Upper lobe of right lung (tissue), 1 donor: ENCODE results near the gene DACH2. TPM values are rescaled to one million over a fixed set of nuclear protein-coding genes. Genes with fewer than 3 reads are reported as not detected.

Source experiments
- ATAC-seq: fragments of 200-7000 bp; cut with Tn5 transposase; one replicate; pipeline ENCODE4 v1.9.1; 2020; ENCODE audit warnings: mild to moderate bottlenecking, moderate library complexity
- DNase-seq: peaks from one replicate; pipeline ENCODE4 v3.0.0-alpha.2; 2020
- H3K27ac ChIP-seq: fragments of 200-600 bp; one replicate; pipeline ENCODE4 v1.8.0; 2022
- H3K27me3 ChIP-seq: fragments of 200-600 bp; one replicate; pipeline ENCODE4 v1.8.0; 2022; ENCODE audit warnings: mild to moderate bottlenecking
- H3K36me3 ChIP-seq: fragments of 200-600 bp; one replicate; pipeline ENCODE4 v1.8.0; 2022
- H3K4me1 ChIP-seq: fragments of 200-600 bp; one replicate; pipeline ENCODE4 v1.8.0; 2022
- H3K4me3 ChIP-seq: fragments of 200-600 bp; one replicate; pipeline ENCODE4 v1.8.0; 2022; ENCODE audit warnings: mild to moderate bottlenecking
- H3K9me3 ChIP-seq: fragments of 200-600 bp; one replicate; pipeline ENCODE4 v1.8.0; 2022
- CTCF ChIP-seq: fragments of 200-600 bp; IDR thresholded peaks from one replicate; pipeline ENCODE4 v1.8.0; 2022; ENCODE audit warnings: antibody characterized with exemption
- intact Hi-C: fragments of 100-400 bp; cut with DNase I; formaldehyde crosslinking; loops from one replicate; pipeline ENCODE4 v1.11.0; 2022
- total RNA-seq: library from RNA; stranded (reverse); fragmentation: NEBNext Ultra II Directional; extraction: Animal tissue kit (Norgen Biotek cat#: 25700); gene quantifications from one replicate; pipeline ENCODE4 v1.2.1, GENCODE V29; 2021
- donor health status: DM: no; HTN: yes; CAD: no; lungs with severe emphysema.

DACH2 gene
- total RNA-seq, 1 donor from 2014 or later = not detected

GRCh38 chrX:86295293-86295692 is 147.0 kb downstream of the DACH2 start:
- no peaks in the 10 kb centered on the region for H3K9me3 ChIP-seq

GRCh38 chrX:86322913-86323312 is 174.7 kb downstream of the DACH2 start:
- Histone ChIP-seq H3K4me1 (no peaks in the 10 kb centered on the region), H3K36me3 (no peaks in the 10 kb centered on the region), H3K27me3 (no peaks in the 10 kb centered on the region), H3K4me3 (no peak overlapping the region), H3K9me3 (no peaks in the 10 kb centered on the region), H3K27ac (no peak overlapping the region)
- no peak for ATAC-seq
- DNase-seq = no peak
- TF ChIP-seq CTCF = no peak
- intact Hi-C loops = no loop called here

More at GRCh38 chrX:86295293-86295692, 147.0 kb downstream of the DACH2 start:
- no peak for TF ChIP-seq CTCF
- Histone ChIP-seq H3K36me3 (no peaks in the 10 kb centered on the region), H3K27me3 (no peaks in the 10 kb centered on the region), H3K27ac (no peak overlapping the region), H3K4me3 (no peak overlapping the region), H3K4me1 (no peaks in the 10 kb centered on the region)
- DNase-seq (no peak), ATAC-seq (no peak)
- intact Hi-C loops = no loop called here

GRCh38 chrX:86329174-86329573 is 180.9 kb downstream of the DACH2 start:
- Histone ChIP-seq H3K4me1 (no peaks in the 10 kb centered on the region), H3K36me3 (no peaks in the 10 kb centered on the region), H3K27ac (no peak overlapping the region), H3K4me3 (no peak overlapping the region), H3K27me3 (no peaks in the 10 kb centered on the region), H3K9me3 (no peaks in the 10 kb centered on the region)
- TF ChIP-seq CTCF = no peak
- ATAC-seq (no peak), DNase-seq (no peak)
- intact Hi-C loops = no loop called here

GRCh38 chrX:86348669-86349068 is 200.4 kb downstream of the DACH2 start:
- Histone ChIP-seq H3K27ac (no peak overlapping the region), H3K27me3 (no peaks in the 10 kb centered on the region), H3K36me3 (no peaks in the 10 kb centered on the region), H3K9me3 (no peaks in the 10 kb centered on the region), H3K4me3 (no peak overlapping the region), H3K4me1 (no peaks in the 10 kb centered on the region)
- intact Hi-C loops = no loop called here
- ATAC-seq (no peak), DNase-seq (no peak)
- no peak for TF ChIP-seq CTCF

- H3K4me1 ChIP-seq = no peaks in the 10 kb centered on the region
- no peak overlapping the region for H3K4me3 ChIP-seq
- H3K36me3 ChIP-seq = no peaks in the 10 kb centered on the region
- TF ChIP-seq CTCF = no peak
- no peaks in the 10 kb centered on the region for H3K27me3 ChIP-seq
- no peak overlapping the region for H3K27ac ChIP-seq
- ATAC-seq (no peak), DNase-seq (no peak)
- H3K9me3 ChIP-seq = no peaks in the 10 kb centered on the region
- intact Hi-C loops = no loop called here
Observed at GRCh38 chrX:86349115-86349514, 200.9 kb downstream of the DACH2 start.
